ENCODE measurements around the gene MAGI2. TPM values are rescaled to one million over a fixed set of nuclear protein-coding genes. Genes with fewer than 3 reads are reported as not detected.

MAGI2 gene
- polyA plus RNA-seq, 2 donors = 0.67 to 0.79 TPM

DNA sequence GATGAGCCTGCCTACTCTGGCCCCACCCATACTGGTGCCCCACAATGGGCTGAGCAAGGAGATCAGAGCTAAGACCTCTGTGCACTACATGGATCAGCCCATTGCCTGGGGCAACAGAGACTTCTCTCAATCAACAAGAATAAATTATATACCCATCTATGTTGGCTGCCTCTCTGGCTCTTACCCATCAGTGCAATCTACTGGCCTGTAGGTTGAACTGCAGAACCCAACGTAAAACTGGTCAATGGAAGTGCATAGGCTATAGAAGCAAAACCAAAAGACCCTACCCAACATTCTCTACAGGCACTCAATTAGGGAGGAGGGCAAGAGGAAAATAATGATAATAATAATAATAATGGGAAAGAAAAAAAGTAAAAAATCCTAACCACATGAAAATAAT lies 574.3 kb downstream of the MAGI2 start:
- Histone ChIP-seq H3K27ac (ENCODE audit: low read depth in 2 of 2, low read length in 1 of 2) (no peak overlapping the region), H3K9me3 (ENCODE audit: control insufficient read depth in 2 of 2, insufficient read depth in 1 of 2, low read depth in 1 of 2, low read length in 1 of 2) (no peaks in the 10 kb centered on the region), H3K27me3 (ENCODE audit: control insufficient read depth in 1 of 2, insufficient read depth in 2 of 2, low read length in 2 of 2) (no peaks in the 10 kb centered on the region), H3K4me1 (ENCODE audit: control insufficient read depth in 2 of 2, insufficient read depth in 2 of 2, low read length in 1 of 2) (no peaks in the 10 kb centered on the region), H3K4me3 (ENCODE audit: low read depth in 1 of 2, low read length in 2 of 2) (no peak overlapping the region), H3K36me3 (ENCODE audit: control insufficient read depth in 2 of 2, insufficient read depth in 2 of 2, low read length in 1 of 2) (no peaks in the 10 kb centered on the region)
- WGBS, 2 donors = 73 to 80% methylated on average over 1 of the region's 1 CpG

DNA sequence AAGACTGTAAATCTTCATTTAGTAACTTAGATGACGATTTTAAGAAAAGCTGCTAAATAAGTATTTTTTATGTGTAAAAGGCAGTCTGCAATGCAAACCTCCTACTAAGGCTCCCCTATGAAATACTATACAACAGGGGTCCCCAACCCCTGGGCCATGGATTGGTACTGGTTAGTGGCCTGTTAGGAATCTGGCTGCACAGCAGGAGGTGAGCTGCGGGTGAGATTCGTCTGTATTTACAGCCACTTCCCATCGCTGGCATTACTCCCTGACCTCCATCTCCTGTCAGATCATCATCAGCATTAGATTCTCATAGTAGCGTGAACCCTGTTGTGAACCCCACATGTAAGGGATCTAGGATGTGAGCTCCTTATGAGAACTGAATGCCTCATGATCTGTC lies 580.4 kb downstream of the MAGI2 start:
- Histone ChIP-seq H3K27me3 (ENCODE audit: control insufficient read depth in 1 of 2, insufficient read depth in 2 of 2, low read length in 2 of 2) (no peaks in the 10 kb centered on the region), H3K9me3 (ENCODE audit: control insufficient read depth in 2 of 2, insufficient read depth in 1 of 2, low read depth in 1 of 2, low read length in 1 of 2) (no peaks in the 10 kb centered on the region), H3K27ac (ENCODE audit: low read depth in 2 of 2, low read length in 1 of 2) (no peak overlapping the region), H3K36me3 (ENCODE audit: control insufficient read depth in 2 of 2, insufficient read depth in 2 of 2, low read length in 1 of 2) (no peaks in the 10 kb centered on the region), H3K4me3 (ENCODE audit: low read depth in 1 of 2, low read length in 2 of 2) (no peak overlapping the region), H3K4me1 (ENCODE audit: control insufficient read depth in 2 of 2, insufficient read depth in 2 of 2, low read length in 1 of 2) (no peaks in the 10 kb centered on the region)
- WGBS, 2 donors = 74 to 75% methylated on average over 5 of the region's 5 CpGs

GRCh38 chr7:78864339-78864738 lies 589.1 kb downstream of the MAGI2 start:
- Histone ChIP-seq H3K4me1 (ENCODE audit: control insufficient read depth in 2 of 2, insufficient read depth in 2 of 2, low read length in 1 of 2) (no peaks in the 10 kb centered on the region), H3K9me3 (ENCODE audit: control insufficient read depth in 2 of 2, insufficient read depth in 1 of 2, low read depth in 1 of 2, low read length in 1 of 2) (peaks cover 0 to 3% of the 10 kb centered on the region in 2 donors), H3K36me3 (ENCODE audit: control insufficient read depth in 2 of 2, insufficient read depth in 2 of 2, low read length in 1 of 2) (no peaks in the 10 kb centered on the region), H3K27me3 (ENCODE audit: control insufficient read depth in 1 of 2, insufficient read depth in 2 of 2, low read length in 2 of 2) (no peaks in the 10 kb centered on the region), H3K4me3 (ENCODE audit: low read depth in 1 of 2, low read length in 2 of 2) (no peak overlapping the region), H3K27ac (ENCODE audit: low read depth in 2 of 2, low read length in 1 of 2) (no peak overlapping the region)

DNA sequence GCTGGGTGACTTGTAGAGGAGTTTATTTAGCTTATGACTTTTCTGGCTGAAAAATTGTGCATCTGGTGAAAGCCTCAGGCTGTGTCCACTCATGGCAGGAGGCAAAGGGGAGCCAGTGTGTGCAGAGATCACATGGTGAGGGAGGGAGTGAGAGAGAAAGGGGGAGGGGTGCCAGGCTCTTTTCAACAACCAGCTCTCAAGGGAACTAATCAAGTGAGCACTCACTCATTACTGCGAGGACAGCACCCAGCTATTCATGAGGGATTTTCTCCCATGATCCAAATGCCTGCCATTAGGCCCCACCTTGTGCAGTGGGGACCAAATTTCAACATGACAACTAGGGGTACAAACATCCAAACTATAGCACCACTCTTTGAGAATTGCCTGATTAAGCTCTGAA lies 590.2 kb downstream of the MAGI2 start:
- Histone ChIP-seq H3K27me3 (ENCODE audit: control insufficient read depth in 1 of 2, insufficient read depth in 2 of 2, low read length in 2 of 2) (no peaks in the 10 kb centered on the region), H3K9me3 (ENCODE audit: control insufficient read depth in 2 of 2, insufficient read depth in 1 of 2, low read depth in 1 of 2, low read length in 1 of 2) (peaks cover 0 to 3% of the 10 kb centered on the region in 2 donors), H3K36me3 (ENCODE audit: control insufficient read depth in 2 of 2, insufficient read depth in 2 of 2, low read length in 1 of 2) (no peaks in the 10 kb centered on the region), H3K27ac (ENCODE audit: low read depth in 2 of 2, low read length in 1 of 2) (no peak overlapping the region), H3K4me3 (ENCODE audit: low read depth in 1 of 2, low read length in 2 of 2) (no peak overlapping the region), H3K4me1 (ENCODE audit: control insufficient read depth in 2 of 2, insufficient read depth in 2 of 2, low read length in 1 of 2) (no peaks in the 10 kb centered on the region)
- WGBS, 2 donors = 40 to 53% methylated on average over 1 of the region's 1 CpG

DNA sequence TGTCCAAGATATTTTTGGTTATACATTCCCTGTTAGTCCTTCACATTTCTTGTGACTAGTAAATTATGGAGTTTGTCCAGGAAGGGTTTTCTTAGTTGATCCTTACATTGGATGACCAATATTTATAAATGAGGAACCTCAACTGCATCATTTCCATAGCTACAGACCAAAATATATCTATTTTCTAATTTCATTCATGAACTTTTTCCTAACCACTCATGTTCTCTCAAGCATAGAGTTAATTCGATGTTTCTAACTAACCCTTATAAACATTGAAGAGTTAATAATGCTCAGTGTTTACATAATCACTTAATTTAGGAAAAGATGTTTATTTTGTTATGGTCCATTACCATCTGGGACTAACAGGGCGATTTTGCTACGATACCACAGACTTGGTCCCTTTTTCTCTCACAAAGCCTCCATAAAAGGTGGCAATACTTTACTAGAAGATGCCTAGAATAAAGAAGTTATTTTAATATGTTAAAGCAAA lies 591.0 kb downstream of the MAGI2 start:
- H3K36me3 ChIP-seq (ENCODE audit: control insufficient read depth in 2 of 2, insufficient read depth in 2 of 2, low read length in 1 of 2) = no peaks in the 10 kb centered on the region
- no peaks in the 10 kb centered on the region for H3K27me3 ChIP-seq (ENCODE audit: control insufficient read depth in 1 of 2, insufficient read depth in 2 of 2, low read length in 2 of 2)
- no peaks in the 10 kb centered on the region for H3K4me1 ChIP-seq (ENCODE audit: control insufficient read depth in 2 of 2, insufficient read depth in 2 of 2, low read length in 1 of 2)
- H3K27ac ChIP-seq (ENCODE audit: low read depth in 2 of 2, low read length in 1 of 2) = no peak overlapping the region
- WGBS, 2 donors = 30 to 35% methylated on average over 3 of the region's 3 CpGs
- no peak overlapping the region for H3K4me3 ChIP-seq (ENCODE audit: low read depth in 1 of 2, low read length in 2 of 2)
- peaks cover 0 to 3% of the 10 kb centered on the region in 2 donors for H3K9me3 ChIP-seq (ENCODE audit: control insufficient read depth in 2 of 2, insufficient read depth in 1 of 2, low read depth in 1 of 2, low read length in 1 of 2)

GRCh38 chr7:78852951-78853350 lies 600.5 kb downstream of the MAGI2 start:
- no peaks in the 10 kb centered on the region for H3K4me1 ChIP-seq (ENCODE audit: control insufficient read depth in 2 of 2, insufficient read depth in 2 of 2, low read length in 1 of 2)
- WGBS, 2 donors = 77 to 90% methylated on average over 6 of the region's 6 CpGs
- H3K27ac ChIP-seq (ENCODE audit: low read depth in 2 of 2, low read length in 1 of 2) = no peak overlapping the region
- H3K36me3 ChIP-seq (ENCODE audit: control insufficient read depth in 2 of 2, insufficient read depth in 2 of 2, low read length in 1 of 2) = no peaks in the 10 kb centered on the region
- no peaks in the 10 kb centered on the region for H3K9me3 ChIP-seq (ENCODE audit: control insufficient read depth in 2 of 2, insufficient read depth in 1 of 2, low read depth in 1 of 2, low read length in 1 of 2)
- H3K27me3 ChIP-seq (ENCODE audit: control insufficient read depth in 1 of 2, insufficient read depth in 2 of 2, low read length in 2 of 2) = no peaks in the 10 kb centered on the region
- no peak overlapping the region for H3K4me3 ChIP-seq (ENCODE audit: low read depth in 1 of 2, low read length in 2 of 2)

GRCh38 chr7:78850093-78850740 lies 603.2 kb downstream of the MAGI2 start:
- 51 to 53% methylated on average over 3 of the region's 3 CpGs for WGBS, 2 donors

GRCh38 chr7:78845155-78845554 lies 608.3 kb downstream of the MAGI2 start:
- Histone ChIP-seq H3K36me3 (ENCODE audit: control insufficient read depth in 2 of 2, insufficient read depth in 2 of 2, low read length in 1 of 2) (no peaks in the 10 kb centered on the region), H3K4me3 (ENCODE audit: low read depth in 1 of 2, low read length in 2 of 2) (no peak overlapping the region), H3K27ac (ENCODE audit: low read depth in 2 of 2, low read length in 1 of 2) (no peak overlapping the region), H3K4me1 (ENCODE audit: control insufficient read depth in 2 of 2, insufficient read depth in 2 of 2, low read length in 1 of 2) (no peaks in the 10 kb centered on the region), H3K9me3 (ENCODE audit: control insufficient read depth in 2 of 2, insufficient read depth in 1 of 2, low read depth in 1 of 2, low read length in 1 of 2) (no peaks in the 10 kb centered on the region), H3K27me3 (ENCODE audit: control insufficient read depth in 1 of 2, insufficient read depth in 2 of 2, low read length in 2 of 2) (no peaks in the 10 kb centered on the region)
- WGBS, 2 donors = 37 to 45% methylated on average over 1 of the region's 1 CpG

More at GRCh38 chr7:78850093-78850740, 603.2 kb downstream of the MAGI2 start:
- H3K4me3 ChIP-seq (ENCODE audit: low read depth in 1 of 2, low read length in 2 of 2) = no peak overlapping the region
- H3K27ac ChIP-seq (ENCODE audit: low read depth in 2 of 2, low read length in 1 of 2) = no peak overlapping the region
- no peaks in the 10 kb centered on the region for H3K4me1 ChIP-seq (ENCODE audit: control insufficient read depth in 2 of 2, insufficient read depth in 2 of 2, low read length in 1 of 2)
- H3K36me3 ChIP-seq (ENCODE audit: control insufficient read depth in 2 of 2, insufficient read depth in 2 of 2, low read length in 1 of 2) = no peaks in the 10 kb centered on the region
- H3K27me3 ChIP-seq (ENCODE audit: control insufficient read depth in 1 of 2, insufficient read depth in 2 of 2, low read length in 2 of 2) = no peaks in the 10 kb centered on the region
- H3K9me3 ChIP-seq (ENCODE audit: control insufficient read depth in 2 of 2, insufficient read depth in 1 of 2, low read depth in 1 of 2, low read length in 1 of 2) = no peaks in the 10 kb centered on the region

GRCh38 chr7:78842068-78842467 lies 611.4 kb downstream of the MAGI2 start:
- Histone ChIP-seq H3K27ac (ENCODE audit: low read depth in 2 of 2, low read length in 1 of 2) (no peak overlapping the region), H3K36me3 (ENCODE audit: control insufficient read depth in 2 of 2, insufficient read depth in 2 of 2, low read length in 1 of 2) (no peaks in the 10 kb centered on the region), H3K9me3 (ENCODE audit: control insufficient read depth in 2 of 2, insufficient read depth in 1 of 2, low read depth in 1 of 2, low read length in 1 of 2) (no peaks in the 10 kb centered on the region), H3K4me3 (ENCODE audit: low read depth in 1 of 2, low read length in 2 of 2) (no peak overlapping the region), H3K4me1 (ENCODE audit: control insufficient read depth in 2 of 2, insufficient read depth in 2 of 2, low read length in 1 of 2) (no peaks in the 10 kb centered on the region), H3K27me3 (ENCODE audit: control insufficient read depth in 1 of 2, insufficient read depth in 2 of 2, low read length in 2 of 2) (no peaks in the 10 kb centered on the region)
- 22 to 39% methylated on average over 2 of the region's 2 CpGs for WGBS, 2 donors

DNA sequence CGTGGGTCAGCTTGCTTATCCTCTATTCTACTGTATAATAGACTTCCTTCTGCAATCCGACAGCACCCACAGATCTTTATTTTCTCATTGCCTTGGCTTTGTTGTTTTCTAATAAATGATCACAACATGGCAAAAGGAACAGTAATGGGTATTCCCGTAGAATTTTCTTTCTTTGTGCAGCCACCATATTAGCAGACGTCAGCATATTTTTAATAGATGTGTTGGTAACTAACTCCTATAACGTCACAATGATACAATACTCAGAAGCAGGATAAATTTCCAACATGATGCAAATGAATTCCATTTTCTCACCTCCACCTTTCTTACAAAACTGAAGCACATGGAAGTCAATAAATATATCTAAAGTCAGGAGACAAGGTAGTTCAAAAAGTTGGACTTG lies 617.6 kb downstream of the MAGI2 start:
- Histone ChIP-seq H3K4me1 (ENCODE audit: control insufficient read depth in 2 of 2, insufficient read depth in 2 of 2, low read length in 1 of 2) (no peaks in the 10 kb centered on the region), H3K27ac (ENCODE audit: low read depth in 2 of 2, low read length in 1 of 2) (no peak overlapping the region), H3K9me3 (ENCODE audit: control insufficient read depth in 2 of 2, insufficient read depth in 1 of 2, low read depth in 1 of 2, low read length in 1 of 2) (no peaks in the 10 kb centered on the region), H3K4me3 (ENCODE audit: low read depth in 1 of 2, low read length in 2 of 2) (no peak overlapping the region), H3K36me3 (ENCODE audit: control insufficient read depth in 2 of 2, insufficient read depth in 2 of 2, low read length in 1 of 2) (no peaks in the 10 kb centered on the region), H3K27me3 (ENCODE audit: control insufficient read depth in 1 of 2, insufficient read depth in 2 of 2, low read length in 2 of 2) (no peaks in the 10 kb centered on the region)
- 85 to 91% methylated on average over 5 of the region's 5 CpGs for WGBS, 2 donors
